Lower leg skin (tissue), 4 donors: Measurements from ENCODE around the gene PRODH. TPM values are rescaled to one million over a fixed set of nuclear protein-coding genes. Genes with fewer than 3 reads are reported as not detected.
"Not testable (repeated sequence)": the region's sequence is repeated elsewhere in the genome, so short reads cannot be mapped to it uniquely, and the experiment has no call there.

Experiments
- DNase-seq, 2 donors: peaks; one replicate each; pipeline ENCODE4 v3.0.0-alpha.2; 2019; ENCODE audit warnings: low spot score in 2 of 2
- H3K4me3 ChIP-seq: fragments of 200-600 bp; sonication (generic); 2 replicates; pipeline ENCODE4 v1.5.1; 2017; ENCODE audit warnings: mild to moderate bottlenecking, low read depth; ENCODE audit not compliant: poor library complexity, severe bottlenecking
- POLR2A ChIP-seq, 2 donors: fragments of 450-650 bp; IDR thresholded peaks; one replicate each; pipeline ENCODE4 v1.6.1; 2016 to 2017; ENCODE audit warnings: antibody characterized with exemption in 2 of 2, mild to moderate bottlenecking in 1 of 2, moderate library complexity in 1 of 2
- WGBS, 2 donors: methylation state at CpG; one replicate each; pipeline ENCODE4 v1.1.5; 2018; 5-methylcytosine and 5-hydroxymethylcytosine counted together
- intact Hi-C: fragments of 100-400 bp; cut with DNase I; formaldehyde crosslinking; loops from one replicate; pipeline ENCODE4 v1.15.0; 2023; ENCODE audit warnings: low total_unique reads
- total RNA-seq, 4 donors: library from RNA; depleted of rRNA; stranded (reverse); fragments of >200 nt; gene quantifications; one replicate each; pipeline ENCODE4 v1.1.0, GENCODE V29; 2016
- TF ChIP-seq, protein P1 (sequence below), 3 donors: fragments of 450-650 bp; IDR thresholded peaks; one replicate each; pipeline ENCODE4 v1.5.1; 2016; ENCODE audit warnings: antibody characterized with exemption in 3 of 3, mild to moderate bottlenecking in 3 of 3, moderate library complexity in 2 of 3

Gene PRODH
- total RNA-seq, 4 donors from 2014 or later, result 22.6 to 109 (median 37.2) TPM

DNA sequence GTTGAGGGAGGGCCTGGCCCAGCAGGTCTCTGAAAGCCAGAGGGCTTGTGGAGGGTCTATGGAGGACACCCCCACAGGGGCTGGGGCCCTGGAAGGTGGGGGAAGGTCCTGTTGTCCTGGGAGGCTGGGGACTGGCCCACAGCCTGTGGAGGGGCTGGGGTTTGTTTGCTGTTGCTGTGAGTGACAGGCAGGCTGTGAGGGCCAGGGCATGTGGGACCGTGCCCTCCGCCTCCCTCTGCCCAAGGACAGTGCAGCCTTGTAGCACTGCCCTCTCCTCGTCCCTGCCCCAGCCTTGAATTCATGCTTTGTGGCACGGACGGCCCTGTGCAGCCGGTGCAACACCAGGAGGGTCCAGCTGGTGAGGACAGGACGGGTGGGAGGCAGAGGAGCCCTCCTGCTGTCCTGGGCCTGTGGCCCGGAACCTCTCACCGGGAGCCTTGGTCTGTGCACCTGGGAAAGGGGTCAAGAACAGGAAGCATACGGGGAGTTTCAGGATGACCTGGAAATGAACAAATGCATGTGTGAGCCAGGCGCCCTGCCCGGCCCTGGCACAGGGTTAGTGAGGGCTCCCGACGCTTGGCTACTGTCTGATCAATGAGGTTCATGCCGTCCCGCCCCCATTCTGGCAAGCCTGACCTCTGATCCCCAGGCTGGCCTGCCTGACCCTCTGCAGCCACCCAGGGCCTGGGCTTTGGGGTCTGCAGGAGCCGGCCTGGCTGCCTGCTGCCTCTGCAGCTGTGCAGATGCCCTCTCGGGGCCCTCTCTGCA, 37.4 kb upstream of the PRODH start:
- TF ChIP-seq, protein P1, sequence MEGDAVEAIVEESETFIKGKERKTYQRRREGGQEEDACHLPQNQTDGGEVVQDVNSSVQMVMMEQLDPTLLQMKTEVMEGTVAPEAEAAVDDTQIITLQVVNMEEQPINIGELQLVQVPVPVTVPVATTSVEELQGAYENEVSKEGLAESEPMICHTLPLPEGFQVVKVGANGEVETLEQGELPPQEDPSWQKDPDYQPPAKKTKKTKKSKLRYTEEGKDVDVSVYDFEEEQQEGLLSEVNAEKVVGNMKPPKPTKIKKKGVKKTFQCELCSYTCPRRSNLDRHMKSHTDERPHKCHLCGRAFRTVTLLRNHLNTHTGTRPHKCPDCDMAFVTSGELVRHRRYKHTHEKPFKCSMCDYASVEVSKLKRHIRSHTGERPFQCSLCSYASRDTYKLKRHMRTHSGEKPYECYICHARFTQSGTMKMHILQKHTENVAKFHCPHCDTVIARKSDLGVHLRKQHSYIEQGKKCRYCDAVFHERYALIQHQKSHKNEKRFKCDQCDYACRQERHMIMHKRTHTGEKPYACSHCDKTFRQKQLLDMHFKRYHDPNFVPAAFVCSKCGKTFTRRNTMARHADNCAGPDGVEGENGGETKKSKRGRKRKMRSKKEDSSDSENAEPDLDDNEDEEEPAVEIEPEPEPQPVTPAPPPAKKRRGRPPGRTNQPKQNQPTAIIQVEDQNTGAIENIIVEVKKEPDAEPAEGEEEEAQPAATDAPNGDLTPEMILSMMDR (IDR thresholded peaks at IDR 0.05), result no peak
- no peak for TF ChIP-seq POLR2A (IDR thresholded peaks at IDR 0.05)
- WGBS, 2 donors, result 72 to 73% methylated on average over 9 to 17 of the region's 18 CpGs
- intact Hi-C loops, result no loop called here
- DNase-seq, result no peak
- H3K4me3 ChIP-seq, result no peak overlapping the region

DNA sequence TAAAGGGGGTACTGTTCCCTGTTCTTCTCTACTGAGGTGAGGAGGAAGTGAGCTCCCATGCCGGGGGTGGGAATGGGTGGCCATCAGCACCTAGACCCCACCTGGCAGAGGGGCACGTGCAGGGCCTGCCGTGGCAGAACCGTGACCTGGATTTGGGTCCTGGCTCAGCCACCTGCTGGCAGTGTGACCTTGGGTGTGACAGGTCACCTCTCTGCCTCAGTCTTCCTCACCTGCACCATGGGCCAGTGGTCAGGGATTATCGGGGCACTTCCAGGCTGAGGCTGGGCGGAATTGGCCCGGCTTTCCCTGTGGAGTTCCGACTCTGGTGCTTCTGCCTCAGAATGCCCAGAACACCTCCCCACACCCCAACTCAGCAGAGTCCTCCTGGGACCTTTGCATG, 36.5 kb upstream of the PRODH start:
- intact Hi-C loops, DNase-seq, H3K4me3 ChIP-seq: not testable (repeated sequence)
- WGBS, 2 donors, result 79 to 97% methylated on average over 3 to 4 of the region's 8 CpGs

DNA sequence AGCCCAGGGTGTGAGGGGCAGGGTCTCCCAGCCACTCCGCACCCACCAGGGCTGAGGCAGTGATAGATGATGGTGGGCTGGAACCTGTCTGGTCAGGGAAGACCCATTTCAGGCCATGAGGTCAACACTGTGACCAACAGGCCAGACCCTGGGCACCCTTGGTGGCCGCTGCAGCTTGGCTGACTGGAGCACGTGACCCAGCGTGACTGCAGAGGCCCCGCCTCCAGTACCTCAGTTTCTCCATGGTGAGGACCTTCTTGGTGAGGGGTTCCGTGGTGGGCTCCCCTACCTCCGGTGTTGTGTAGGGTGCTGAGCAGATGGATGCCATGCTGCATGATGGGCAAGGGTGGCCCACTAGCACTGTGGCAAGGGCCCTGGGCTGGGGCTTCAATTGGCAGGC, 35.9 kb upstream of the PRODH start:
- H3K4me3 ChIP-seq, intact Hi-C loops, DNase-seq: not testable (repeated sequence)
- WGBS, 2 donors, result 83 to 93% methylated on average over 5 to 7 of the region's 7 CpGs

DNA sequence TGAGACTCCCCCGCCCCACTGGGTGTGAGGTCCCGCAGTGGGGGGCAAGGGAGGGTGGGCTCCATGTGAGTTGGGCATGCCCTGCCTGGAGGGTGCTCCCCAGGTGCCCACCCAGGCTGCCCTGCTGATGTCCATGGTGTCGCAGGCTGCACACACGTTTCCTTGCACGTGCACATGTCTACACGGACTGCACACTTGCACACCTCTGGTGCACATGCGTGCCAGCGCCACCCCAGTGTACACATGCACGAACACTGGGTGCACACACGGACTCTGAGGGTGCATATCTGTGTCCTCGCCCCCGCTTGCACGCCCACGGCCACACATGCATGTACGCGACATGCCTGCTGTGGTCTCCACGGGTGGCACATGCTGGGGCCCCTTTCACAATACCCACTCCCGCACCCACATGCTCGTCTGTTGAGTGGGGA, 35.2 kb upstream of the PRODH start:
- intact Hi-C loops, result no loop called here
- DNase-seq, result no peak
- TF ChIP-seq, protein P1 (IDR thresholded peaks at IDR 0.05), result no peak
- TF ChIP-seq POLR2A (IDR thresholded peaks at IDR 0.05), result no peak
- WGBS, 2 donors, result 38 to 54% methylated on average over 16 to 19 of the region's 19 CpGs
- no peak overlapping the region for H3K4me3 ChIP-seq

DNA sequence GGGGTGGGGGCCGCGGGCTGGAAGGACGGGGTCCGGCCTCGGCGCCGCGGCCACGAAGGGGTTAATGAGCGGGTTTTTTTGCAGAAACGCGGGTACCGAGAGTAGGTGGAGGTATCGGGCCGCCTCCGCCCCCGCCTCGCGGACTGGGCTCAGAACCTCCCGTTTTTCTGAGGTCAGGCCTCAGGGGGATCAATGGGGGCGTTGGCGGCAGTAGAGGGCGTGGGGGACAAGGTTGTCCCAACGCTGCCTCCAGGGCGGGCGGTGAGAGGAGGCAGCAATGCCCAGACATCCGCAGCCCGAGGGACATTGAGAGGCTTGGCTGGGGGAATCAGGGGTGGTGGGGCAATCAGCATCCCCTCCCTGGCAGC, 34.8 kb upstream of the PRODH start:
- intact Hi-C loops, result no loop called here
- WGBS, 2 donors, result 0% methylated on average over 6 to 19 of the region's 28 CpGs
- no peak for DNase-seq
- TF ChIP-seq, protein P1 (IDR thresholded peaks at IDR 0.05), result no peak
- TF ChIP-seq POLR2A (IDR thresholded peaks at IDR 0.05), result no peak
- H3K4me3 ChIP-seq, result peak overlapping the region; percentile 59

DNA sequence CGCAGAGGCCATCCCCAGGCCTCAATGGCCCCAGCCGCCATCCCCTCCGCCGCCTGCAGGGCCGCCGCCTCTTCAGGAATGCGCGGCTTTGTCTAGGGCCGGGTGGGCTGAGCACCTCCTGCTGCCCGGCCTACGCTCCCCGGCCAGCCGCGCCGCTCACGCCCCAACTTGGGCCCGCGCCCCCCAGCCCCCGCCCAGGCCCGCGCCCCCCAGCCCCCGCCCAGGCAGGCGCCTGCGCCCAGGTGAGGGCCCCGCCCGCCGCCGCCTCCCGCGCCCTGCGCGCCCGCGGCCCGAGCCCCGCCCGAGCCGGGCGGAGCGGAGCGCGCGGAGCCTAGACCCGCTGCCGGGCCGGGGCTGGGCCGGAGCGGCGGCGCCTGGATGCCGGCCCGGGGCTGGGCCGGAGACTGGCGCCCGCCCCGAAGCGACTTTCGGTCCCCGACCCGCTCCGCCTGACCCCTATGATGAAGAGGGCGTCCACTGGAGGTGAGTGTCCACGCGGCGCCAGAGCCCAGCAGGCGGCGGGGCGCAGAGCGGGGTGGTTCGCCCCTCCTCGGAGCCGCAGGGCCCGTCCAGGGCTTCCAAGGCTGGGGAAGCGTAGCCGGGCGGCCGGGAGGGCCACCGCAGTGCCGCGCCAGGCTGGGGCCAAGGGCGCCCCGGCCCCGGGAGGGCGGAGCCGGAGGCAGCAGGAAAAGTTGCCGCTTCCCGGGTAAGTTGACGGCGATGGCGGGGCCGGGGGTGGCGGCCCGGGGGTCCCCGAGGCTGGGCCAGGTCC, 34.3 kb upstream of the PRODH start:
- intact Hi-C loops, result no loop called here
- no peak for TF ChIP-seq POLR2A (IDR thresholded peaks at IDR 0.05)
- TF ChIP-seq, protein P1 (IDR thresholded peaks at IDR 0.05), result no peak
- peak overlapping the region; percentile 59 for H3K4me3 ChIP-seq
- DNase-seq, result no peak
- WGBS, 2 donors, result 0% methylated on average over 7 to 56 of the region's 94 CpGs

DNA sequence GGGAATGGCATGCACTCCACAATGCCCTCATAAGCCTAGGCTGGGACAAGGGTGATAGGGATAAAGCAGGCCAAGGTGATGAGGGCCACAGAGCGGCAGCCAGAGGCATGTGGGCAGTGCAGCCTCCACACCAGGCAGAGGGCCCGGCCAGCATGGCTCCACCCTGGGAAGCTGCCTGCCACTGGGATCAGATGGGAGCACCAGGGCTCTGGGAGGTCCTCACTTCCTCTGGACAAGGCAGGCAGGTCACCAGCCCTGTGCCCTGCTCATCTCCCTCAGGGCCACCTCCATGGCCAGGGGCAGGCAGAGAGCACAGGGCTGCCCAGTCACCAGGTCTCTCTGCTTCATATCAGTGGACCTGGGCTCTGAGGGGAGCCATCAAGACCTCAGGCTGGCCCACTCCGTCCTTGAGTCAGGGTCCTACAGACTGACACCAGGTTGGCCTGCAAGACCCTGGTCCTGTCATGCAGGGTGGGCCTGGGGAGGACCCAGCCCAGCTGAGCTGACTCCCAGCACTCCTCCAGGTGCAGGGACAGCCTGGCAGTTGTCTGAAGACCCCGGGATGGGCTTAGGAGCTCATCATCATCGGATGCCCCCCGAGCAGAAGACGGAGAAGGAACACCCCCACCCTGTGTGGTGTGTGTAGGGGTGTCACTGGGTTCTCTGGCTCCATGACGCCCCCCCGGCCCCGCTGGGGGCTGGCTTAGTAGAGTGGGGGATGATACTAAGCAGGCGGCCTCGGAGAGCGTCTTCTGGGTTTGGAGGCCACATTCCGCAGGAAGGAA, 33.3 kb upstream of the PRODH start:
- intact Hi-C loops, H3K4me3 ChIP-seq, DNase-seq: not testable (repeated sequence)
- 72 to 85% methylated on average over 12 to 14 of the region's 14 CpGs for WGBS, 2 donors
